ENCODE measurements around the gene FAM110A.

GRCh38 chr20:834151-834746, 734 bp downstream of the FAM110A start:
- no peak for TF ChIP-seq POLR2A (conservative IDR thresholded peaks at IDR 0.05)
- no peak for TF ChIP-seq TEAD4 (IDR thresholded peaks at IDR 0.05; ENCODE audit: low read length)
- TF ChIP-seq TEAD4 (CRISPR knock-in tag; IDR thresholded peaks at IDR 0.05; ENCODE audit: borderline replicate concordance), result no peak
- TF ChIP-seq EP400 (IDR thresholded peaks at IDR 0.05), result no peak
- no peak for TF ChIP-seq ZBTB7A (IDR thresholded peaks at IDR 0.05; ENCODE audit: borderline replicate concordance, control insufficient read depth, low read depth, low read length)
- TF ChIP-seq POLR2AphosphoS2 (IDR thresholded peaks at IDR 0.05; ENCODE audit: low read length), result no peak
- no peak for TF ChIP-seq ZNF408 (CRISPR knock-in tag; IDR thresholded peaks at IDR 0.05; ENCODE audit: low read depth)
- no peak for TF ChIP-seq POU5F1 (IDR thresholded peaks at IDR 0.05; ENCODE audit: borderline replicate concordance, low read depth, low read length, partially characterized antibody)
- TF ChIP-seq ZFP36 (IDR thresholded peaks at IDR 0.05; ENCODE audit: low read depth, low read length, partially characterized antibody), result no peak
- TF ChIP-seq POLR2G (IDR thresholded peaks at IDR 0.05; ENCODE audit: low read depth, low read length), result no peak
- TF ChIP-seq PATZ1 (CRISPR knock-in tag; IDR thresholded peaks at IDR 0.05; ENCODE audit: borderline replicate concordance), result no peak
- TF ChIP-seq ZC3H4 (CRISPR knock-in tag; IDR thresholded peaks at IDR 0.05; ENCODE audit: borderline replicate concordance), result no peak
- TF ChIP-seq MAZ (CRISPR knock-in tag; conservative IDR thresholded peaks at IDR 0.05 in 1 of 2, IDR thresholded peaks at IDR 0.05 in 1 of 2), result no peak
- TF ChIP-seq IRF1 (CRISPR knock-in tag; IDR thresholded peaks at IDR 0.05; ENCODE audit: borderline replicate concordance), result no peak
